Endothelial cell of umbilical vein (primary cell): Measurements from ENCODE around the gene RASSF5.

Experiments used
- CTCF ChIP-seq, 2 donors: IDR thresholded peaks; 1 replicate in 1 of 2; 2 replicates in 1 of 2; pipeline ENCODE4 v1.5.1; 2011; ENCODE audit warnings: low read length in 2 of 2, mild to moderate bottlenecking in 2 of 2, moderate library complexity in 2 of 2, control low read depth in 1 of 2, inconsistent platforms in 1 of 2, low read depth in 1 of 2; ENCODE audit not compliant: insufficient read depth in 1 of 2; ENCODE audit errors: extremely low read depth in 1 of 2
- EZH2 ChIP-seq: IDR thresholded peaks from 2 replicates; pipeline ENCODE4 v1.6.1; 2012; ENCODE audit warnings: borderline replicate concordance, low read depth, mild to moderate bottlenecking, moderate library complexity, low read length, inconsistent platforms; ENCODE audit not compliant: severe bottlenecking
- JUN ChIP-seq: IDR thresholded peaks from 2 replicates; pipeline ENCODE4 v1.6.1; 2011; ENCODE audit warnings: borderline replicate concordance, low read depth; ENCODE audit not compliant: insufficient read length, insufficient read depth
- MAX ChIP-seq: IDR thresholded peaks from 2 replicates; pipeline ENCODE4 v1.6.1; 2011; ENCODE audit not compliant: insufficient read depth, insufficient read length
- MYC ChIP-seq: IDR thresholded peaks from one replicate; pipeline ENCODE4 v1.6.1; 2011; ENCODE audit warnings: mild to moderate bottlenecking, low read depth, low read length
- POLR2A ChIP-seq: IDR thresholded peaks from 2 replicates; pipeline ENCODE4 v1.6.1; 2012; ENCODE audit warnings: low read depth, mild to moderate bottlenecking, control low read depth, low read length
- POLR2AphosphoS5 ChIP-seq: IDR thresholded peaks from 2 replicates; pipeline ENCODE4 v1.6.1; 2012; ENCODE audit warnings: low read depth, mild to moderate bottlenecking, control low read depth, low read length, moderate library complexity; ENCODE audit not compliant: insufficient read depth

- TF ChIP-seq CTCF (IDR thresholded peaks at IDR 0.05; ENCODE audit: extremely low read depth in 1 of 2, insufficient read depth in 1 of 2, low read depth in 1 of 2, low read length in 2 of 2), result no peak
- TF ChIP-seq POLR2A, result no peak
- no peak for TF ChIP-seq POLR2AphosphoS5
- TF ChIP-seq MAX, result no peak
- TF ChIP-seq JUN, result no peak
- no peak for TF ChIP-seq EZH2
- no peak for TF ChIP-seq MYC
Observed at GRCh38 chr1:206569556-206569955, 62.2 kb downstream of the RASSF5 start.
